ENCODE results near the gene SLC16A8.

The SLC16A8 gene

DNA sequence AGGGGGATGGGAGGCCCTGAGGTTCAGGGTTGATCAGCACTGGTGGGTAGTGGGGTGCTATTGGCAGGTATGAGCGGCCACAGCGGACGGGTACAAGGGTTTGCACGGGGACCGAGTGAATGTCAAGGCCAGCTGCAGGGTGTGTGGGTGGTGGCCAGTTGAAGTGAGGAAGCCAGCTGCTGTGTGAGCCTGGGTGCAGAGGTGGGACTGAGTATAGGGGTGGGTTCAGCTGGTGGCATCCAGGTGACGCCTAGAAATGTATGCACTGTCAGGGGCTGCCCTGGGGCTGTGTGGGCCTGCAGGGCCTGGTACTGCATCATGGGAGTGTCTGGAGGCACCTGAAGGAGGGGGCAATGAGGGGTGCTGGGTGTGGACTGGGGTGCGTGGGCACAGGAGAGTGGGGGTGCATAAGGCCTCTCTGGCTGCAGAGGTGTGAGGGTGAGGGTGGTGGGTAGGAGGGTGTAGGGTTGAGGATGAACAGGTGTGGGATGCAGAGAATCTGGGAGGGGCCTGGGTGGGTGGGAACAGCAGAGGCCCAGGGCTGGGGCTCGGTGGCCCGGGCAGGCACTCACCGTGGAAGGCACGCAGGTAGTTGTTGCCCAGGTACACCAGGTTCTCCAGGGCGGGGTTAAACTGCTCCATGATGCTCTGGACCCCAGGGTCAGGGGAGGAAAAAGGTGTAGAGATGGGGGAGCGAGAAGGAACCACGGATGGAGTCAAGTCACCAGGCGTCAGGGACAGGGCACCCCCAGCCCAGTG is 24.8 kb upstream of the SLC16A8 start:
- no peak for DNase-seq (ENCODE audit: extremely low spot score)
- ChIA-PET CTCF (no interaction called here), POLR2A (no interaction called here)
- TF ChIP-seq, protein P1, sequence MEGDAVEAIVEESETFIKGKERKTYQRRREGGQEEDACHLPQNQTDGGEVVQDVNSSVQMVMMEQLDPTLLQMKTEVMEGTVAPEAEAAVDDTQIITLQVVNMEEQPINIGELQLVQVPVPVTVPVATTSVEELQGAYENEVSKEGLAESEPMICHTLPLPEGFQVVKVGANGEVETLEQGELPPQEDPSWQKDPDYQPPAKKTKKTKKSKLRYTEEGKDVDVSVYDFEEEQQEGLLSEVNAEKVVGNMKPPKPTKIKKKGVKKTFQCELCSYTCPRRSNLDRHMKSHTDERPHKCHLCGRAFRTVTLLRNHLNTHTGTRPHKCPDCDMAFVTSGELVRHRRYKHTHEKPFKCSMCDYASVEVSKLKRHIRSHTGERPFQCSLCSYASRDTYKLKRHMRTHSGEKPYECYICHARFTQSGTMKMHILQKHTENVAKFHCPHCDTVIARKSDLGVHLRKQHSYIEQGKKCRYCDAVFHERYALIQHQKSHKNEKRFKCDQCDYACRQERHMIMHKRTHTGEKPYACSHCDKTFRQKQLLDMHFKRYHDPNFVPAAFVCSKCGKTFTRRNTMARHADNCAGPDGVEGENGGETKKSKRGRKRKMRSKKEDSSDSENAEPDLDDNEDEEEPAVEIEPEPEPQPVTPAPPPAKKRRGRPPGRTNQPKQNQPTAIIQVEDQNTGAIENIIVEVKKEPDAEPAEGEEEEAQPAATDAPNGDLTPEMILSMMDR (IDR thresholded peaks at IDR 0.05; ENCODE audit: control extremely low read depth, extremely low read depth, low read depth, missing control alignments): no peak

DNA sequence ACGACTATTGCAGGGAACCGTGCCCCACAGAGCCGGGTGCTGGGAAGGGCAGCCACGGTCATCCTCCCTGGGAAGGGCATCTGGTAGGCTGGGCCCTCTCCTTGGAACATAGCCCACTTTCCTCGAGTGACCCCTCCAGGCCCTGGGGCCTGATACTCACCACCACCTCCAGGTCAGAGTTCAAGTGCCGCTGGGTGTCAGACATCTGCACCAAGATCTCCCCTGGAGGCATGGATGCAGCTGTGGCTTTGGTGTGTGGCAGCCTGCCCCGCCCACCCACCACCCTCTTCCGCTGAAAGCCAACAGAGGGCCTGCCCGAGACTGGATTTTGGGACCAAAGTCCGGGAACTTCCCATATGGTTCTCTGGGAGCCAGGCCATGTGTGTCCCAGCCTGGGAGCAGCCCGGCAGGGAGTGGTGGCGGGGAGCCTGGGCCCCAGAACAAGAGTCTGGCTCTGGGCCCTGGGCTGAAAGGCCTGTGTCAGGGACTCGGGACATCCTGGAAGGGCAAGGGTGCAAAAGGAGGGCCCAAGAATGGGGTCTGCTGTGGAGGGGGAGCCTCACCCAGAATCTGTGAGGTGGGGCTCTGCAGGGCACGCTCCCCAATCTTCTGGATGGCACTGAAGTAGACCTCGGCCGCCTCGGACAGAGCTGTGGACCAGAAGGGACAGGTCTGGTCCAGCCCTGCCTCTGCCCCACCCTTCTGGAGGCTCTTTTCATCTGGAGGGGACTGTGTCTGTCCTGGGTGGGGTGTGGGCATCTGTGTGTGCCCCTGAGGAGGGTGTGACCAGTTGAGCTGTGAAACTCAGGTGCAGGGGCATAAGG is 23.9 kb upstream of the SLC16A8 start:
- TF ChIP-seq, protein P1 (IDR thresholded peaks at IDR 0.05; ENCODE audit: control extremely low read depth, extremely low read depth, low read depth, missing control alignments): no peak
- ChIA-PET CTCF (interaction anchor here (1.4 to 1.8 kb wide), 2 partner anchors 8 to 10 kb away, joined by 3 to 6 read pairs; no protein-coding TSS in a partner anchor), POLR2A (interaction anchor here (0.5 kb wide), 1 partner anchor 74 kb away, joined by 3 read pairs; no protein-coding TSS in a partner anchor)
- no peak for DNase-seq (ENCODE audit: extremely low spot score)

GRCh38 chr22:38106814-38107578 is 23.0 kb upstream of the SLC16A8 start:
- TF ChIP-seq, protein P1 (IDR thresholded peaks at IDR 0.05; ENCODE audit: control extremely low read depth, extremely low read depth, low read depth, missing control alignments): no peak
- ChIA-PET CTCF (interaction anchor here (1.1 to 1.8 kb wide), 4 partner anchors 9 to 55 kb away, joined by 3 to 6 read pairs (median 4); no protein-coding TSS in a partner anchor), POLR2A (interaction anchor here (0.6 kb wide), 1 partner anchor 40 kb away, joined by 4 read pairs; no protein-coding TSS in a partner anchor)
- DNase-seq (ENCODE audit: extremely low spot score): no peak

GRCh38 chr22:38104084-38104483 is 20.1 kb upstream of the SLC16A8 start:
- TF ChIP-seq, protein P1 (IDR thresholded peaks at IDR 0.05; ENCODE audit: control extremely low read depth, extremely low read depth, low read depth, missing control alignments): no peak
- ChIA-PET POLR2A (no interaction called here), CTCF (interaction anchor here (1.1 kb wide), 1 partner anchor 12 kb away, joined by 3 read pairs; no protein-coding TSS in a partner anchor)
- DNase-seq (ENCODE audit: extremely low spot score): no peak

DNA sequence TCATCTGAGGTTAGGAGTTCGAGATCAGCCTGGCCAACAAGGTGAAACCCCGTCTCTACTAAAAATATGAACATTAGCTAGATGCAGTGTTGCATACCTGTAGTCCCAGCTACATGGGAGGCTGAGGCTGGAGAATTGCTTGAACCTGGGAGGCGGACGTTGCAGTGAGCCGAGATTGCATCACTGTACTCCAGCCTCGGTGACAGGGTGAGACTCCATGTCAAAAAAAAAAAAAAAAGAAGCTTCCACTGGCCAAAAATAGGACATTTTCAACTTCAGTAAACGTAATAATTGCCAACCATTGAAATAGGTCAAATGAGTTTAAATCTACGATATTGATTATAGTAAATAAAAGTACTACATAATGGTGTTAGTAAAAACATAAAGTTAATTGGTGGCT is 19.7 kb upstream of the SLC16A8 start:
- ChIA-PET POLR2A (no interaction called here), CTCF (interaction anchor here (1.1 kb wide), 1 partner anchor 12 kb away, joined by 3 read pairs; no protein-coding TSS in a partner anchor)
- TF ChIP-seq, protein P1 (IDR thresholded peaks at IDR 0.05; ENCODE audit: control extremely low read depth, extremely low read depth, low read depth, missing control alignments): no peak
- DNase-seq (ENCODE audit: extremely low spot score): no peak
